SK-N-SH (cell line): ENCODE measurements around the gene UGT1A1.

ENCODE experiments used
- CHD2 ChIP-seq: fragments of 150-350 bp; IDR thresholded peaks from 2 replicates; pipeline ENCODE4 v1.6.1; 2018; ENCODE audit warnings: low read length; ENCODE audit not compliant: partially characterized antibody
- CTCF ChIP-seq: fragments of 200-600 bp; sonication (generic); IDR thresholded peaks from 2 replicates; pipeline ENCODE4 v1.6.1; 2017; ENCODE audit warnings: antibody characterized with exemption, mild to moderate bottlenecking, moderate library complexity
- ELF1 ChIP-seq: IDR thresholded peaks from 2 replicates; pipeline ENCODE4 v1.4.0; 2012
- EP300 ChIP-seq, 2 experiments: IDR thresholded peaks; 2 replicates each; pipeline versions ENCODE4 v1.4.0 to v1.6.1; 2012; ENCODE audit warnings: borderline replicate concordance in 1 of 2, low read depth in 1 of 2, low read length in 1 of 2
- EZH2phosphoT487 ChIP-seq: fragments of 200-600 bp; sonication (generic); IDR thresholded peaks from 2 replicates; pipeline ENCODE4 v1.6.1; 2017; ENCODE audit warnings: low read depth, mixed run types, mild to moderate bottlenecking, antibody characterized with exemption, moderate library complexity, borderline replicate concordance
- GABPA ChIP-seq: IDR thresholded peaks from 2 replicates; pipeline ENCODE4 v1.4.0; 2012; ENCODE audit warnings: low read depth, mild to moderate bottlenecking
- RAD21 ChIP-seq: IDR thresholded peaks from 2 replicates; pipeline ENCODE4 v1.6.1; 2012; ENCODE audit warnings: mild to moderate bottlenecking, low read length
- USF2 ChIP-seq: fragments of 150-350 bp; IDR thresholded peaks from 2 replicates; pipeline ENCODE4 v1.6.1; 2017; ENCODE audit warnings: antibody characterized with exemption, low read length, low read depth, borderline replicate concordance
- YY1 ChIP-seq: IDR thresholded peaks from 2 replicates; pipeline ENCODE4 v1.4.0; 2012; ENCODE audit warnings: low read depth, mild to moderate bottlenecking
- ZBTB33 ChIP-seq: IDR thresholded peaks from 2 replicates; pipeline ENCODE4 v1.4.0; 2012; ENCODE audit warnings: low read depth, borderline replicate concordance
- TF ChIP-seq, protein P1 (sequence below): IDR thresholded peaks from 2 replicates; pipeline ENCODE4 v1.4.0; 2012; ENCODE audit warnings: low read depth, borderline replicate concordance
- TF ChIP-seq, protein P2 (sequence below): IDR thresholded peaks from 2 replicates; pipeline ENCODE4 v1.6.1; 2012; ENCODE audit warnings: mild to moderate bottlenecking, low read depth, low read length, moderate library complexity

DNA sequence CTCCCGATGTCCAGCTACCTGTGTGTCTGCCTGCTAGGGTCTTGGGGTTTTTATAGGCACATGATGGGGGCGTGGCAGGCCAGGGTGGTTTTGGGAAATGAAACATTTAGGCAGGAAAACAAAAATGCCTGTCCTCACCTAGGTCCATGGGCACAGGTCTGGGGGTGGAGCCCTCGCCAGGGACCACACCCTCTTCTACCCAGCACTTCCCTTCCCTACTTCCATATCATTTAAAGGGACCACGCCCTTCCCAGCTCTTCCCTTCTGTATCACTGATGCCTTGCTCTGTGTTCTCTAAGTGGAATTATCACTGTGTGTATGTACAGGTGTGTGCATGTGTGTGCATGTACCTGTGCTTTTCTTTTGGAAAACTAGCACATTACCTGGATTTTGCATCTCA lies 6.3 kb downstream of the UGT1A1 start:
- TF ChIP-seq CTCF (no peak), ZBTB33 (no peak), EP300 (IDR thresholded peaks at IDR 0.05; ENCODE audit: borderline replicate concordance in 1 of 2, low read depth in 1 of 2, low read length in 1 of 2) (no peak), GABPA (no peak), ELF1 (no peak), EZH2phosphoT487 (no peak), CHD2 (no peak), YY1 (no peak), RAD21 (no peak), USF2 (no peak)
- TF ChIP-seq, protein P1, sequence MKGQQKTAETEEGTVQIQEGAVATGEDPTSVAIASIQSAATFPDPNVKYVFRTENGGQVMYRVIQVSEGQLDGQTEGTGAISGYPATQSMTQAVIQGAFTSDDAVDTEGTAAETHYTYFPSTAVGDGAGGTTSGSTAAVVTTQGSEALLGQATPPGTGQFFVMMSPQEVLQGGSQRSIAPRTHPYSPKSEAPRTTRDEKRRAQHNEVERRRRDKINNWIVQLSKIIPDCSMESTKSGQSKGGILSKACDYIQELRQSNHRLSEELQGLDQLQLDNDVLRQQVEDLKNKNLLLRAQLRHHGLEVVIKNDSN, result no peak
- TF ChIP-seq, protein P2, sequence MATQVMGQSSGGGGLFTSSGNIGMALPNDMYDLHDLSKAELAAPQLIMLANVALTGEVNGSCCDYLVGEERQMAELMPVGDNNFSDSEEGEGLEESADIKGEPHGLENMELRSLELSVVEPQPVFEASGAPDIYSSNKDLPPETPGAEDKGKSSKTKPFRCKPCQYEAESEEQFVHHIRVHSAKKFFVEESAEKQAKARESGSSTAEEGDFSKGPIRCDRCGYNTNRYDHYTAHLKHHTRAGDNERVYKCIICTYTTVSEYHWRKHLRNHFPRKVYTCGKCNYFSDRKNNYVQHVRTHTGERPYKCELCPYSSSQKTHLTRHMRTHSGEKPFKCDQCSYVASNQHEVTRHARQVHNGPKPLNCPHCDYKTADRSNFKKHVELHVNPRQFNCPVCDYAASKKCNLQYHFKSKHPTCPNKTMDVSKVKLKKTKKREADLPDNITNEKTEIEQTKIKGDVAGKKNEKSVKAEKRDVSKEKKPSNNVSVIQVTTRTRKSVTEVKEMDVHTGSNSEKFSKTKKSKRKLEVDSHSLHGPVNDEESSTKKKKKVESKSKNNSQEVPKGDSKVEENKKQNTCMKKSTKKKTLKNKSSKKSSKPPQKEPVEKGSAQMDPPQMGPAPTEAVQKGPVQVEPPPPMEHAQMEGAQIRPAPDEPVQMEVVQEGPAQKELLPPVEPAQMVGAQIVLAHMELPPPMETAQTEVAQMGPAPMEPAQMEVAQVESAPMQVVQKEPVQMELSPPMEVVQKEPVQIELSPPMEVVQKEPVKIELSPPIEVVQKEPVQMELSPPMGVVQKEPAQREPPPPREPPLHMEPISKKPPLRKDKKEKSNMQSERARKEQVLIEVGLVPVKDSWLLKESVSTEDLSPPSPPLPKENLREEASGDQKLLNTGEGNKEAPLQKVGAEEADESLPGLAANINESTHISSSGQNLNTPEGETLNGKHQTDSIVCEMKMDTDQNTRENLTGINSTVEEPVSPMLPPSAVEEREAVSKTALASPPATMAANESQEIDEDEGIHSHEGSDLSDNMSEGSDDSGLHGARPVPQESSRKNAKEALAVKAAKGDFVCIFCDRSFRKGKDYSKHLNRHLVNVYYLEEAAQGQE, result no peak
